GM10248 (cell line): Measurements from ENCODE around the gene RNF5.

ENCODE experiments used
- CTCF ChIA-PET: fragments of 300-600 bp; sonication (Branson Sonifier 250); formaldehyde crosslinking; extraction: SDS; loops from one replicate; lab custom pipeline; 2021; ENCODE audit warnings: antibody characterized with exemption; lab: Yijun Ruan, JAX
- POLR2A ChIA-PET: fragments of 350-650 bp; sonication (Branson Sonifier 250); formaldehyde crosslinking; extraction: SDS; loops from one replicate; lab custom pipeline; 2020; ENCODE audit warnings: antibody characterized with exemption; lab: Yijun Ruan, JAX
- DNase-seq: peaks from one replicate; pipeline ENCODE4 v3.0.0; 2012; ENCODE audit errors: extremely low spot score
- CTCF ChIP-seq: IDR thresholded peaks from 2 replicates; pipeline ENCODE4 v1.5.1; 2012; ENCODE audit warnings: mild to moderate bottlenecking, low read depth; ENCODE audit errors: extremely low read depth, missing control alignments, control extremely low read depth

RNF5 gene

DNA sequence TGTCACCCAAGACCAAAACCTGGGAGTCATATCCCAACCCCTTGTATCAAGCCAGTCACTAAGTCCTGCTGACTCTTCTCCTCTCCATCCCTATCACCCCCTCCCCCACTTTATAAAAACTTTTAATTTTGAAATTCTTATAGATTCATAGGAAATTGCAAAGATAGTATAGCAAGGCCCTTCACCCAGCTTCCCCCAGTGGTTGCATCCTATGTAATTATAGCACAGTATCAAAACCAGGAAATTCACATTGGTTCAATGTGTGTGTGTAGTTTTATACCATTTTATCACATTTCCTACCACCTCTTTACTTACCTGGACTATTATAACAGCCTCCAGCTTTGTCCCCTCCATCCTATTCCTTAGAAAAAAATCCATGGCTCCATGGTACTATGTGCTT, 20.2 kb upstream of the RNF5 start:
- ChIA-PET POLR2A (no interaction called here), CTCF (interaction anchor here (0.9 kb wide), 2 partner anchors 9 to 70 kb away, joined by 3 read pairs; no protein-coding TSS in a partner anchor)
- DNase-seq = no peak
- no peak for TF ChIP-seq CTCF

GRCh38 chr6:32163559-32164258, 14.5 kb upstream of the RNF5 start:
- ChIA-PET POLR2A (no interaction called here), CTCF (interaction anchor here (1.3 to 2.6 kb wide), 2 partner anchors 33 to 45 kb away, joined by 4 to 9 read pairs; no protein-coding TSS in a partner anchor)
- TF ChIP-seq CTCF = no peak
- DNase-seq = no peak

DNA sequence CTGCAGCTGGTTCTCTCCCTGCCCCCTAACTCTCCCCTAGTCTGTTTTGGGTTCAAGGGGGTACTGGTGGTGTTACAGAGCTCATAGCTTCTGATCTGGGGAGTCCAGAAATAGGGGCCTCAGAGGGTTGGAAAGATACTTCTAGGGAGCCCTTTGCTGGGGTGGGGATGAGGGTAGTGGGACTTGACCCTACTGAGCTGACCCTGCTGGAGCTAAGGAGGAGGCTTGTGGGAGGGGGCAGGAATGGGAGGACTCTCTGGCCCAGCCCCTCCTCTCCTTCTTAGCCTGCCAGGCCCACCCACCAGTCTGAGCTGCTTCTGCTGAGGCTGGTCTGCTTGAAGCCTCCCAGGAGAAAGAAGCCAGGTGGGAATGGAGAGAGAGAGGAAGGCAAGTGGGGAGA, 13.9 kb upstream of the RNF5 start, which contains the start of gene EGFL8:
EGFL8 (plus strand) TSS at position 301 of the 400 bp plus-strand sequence. CDS start 1,571 bp downstream, outside the sequence.
- CTCF ChIA-PET = interaction anchor here (1.1 to 2.6 kb wide), 3 partner anchors 10 to 46 kb away, joined by 4 to 9 read pairs (median 5); no protein-coding TSS in a partner anchor
- TF ChIP-seq CTCF = no peak
- POLR2A ChIA-PET = no interaction called here
- no peak for DNase-seq

GRCh38 chr6:32166411-32167061, 11.7 kb upstream of the RNF5 start:
- POLR2A ChIA-PET = no interaction called here
- CTCF ChIA-PET = interaction anchor here (0.9 to 1.0 kb wide), 3 partner anchors 8 to 48 kb away, joined by 3 read pairs; no protein-coding TSS in a partner anchor
- DNase-seq = no peak
- no peak for TF ChIP-seq CTCF

DNA sequence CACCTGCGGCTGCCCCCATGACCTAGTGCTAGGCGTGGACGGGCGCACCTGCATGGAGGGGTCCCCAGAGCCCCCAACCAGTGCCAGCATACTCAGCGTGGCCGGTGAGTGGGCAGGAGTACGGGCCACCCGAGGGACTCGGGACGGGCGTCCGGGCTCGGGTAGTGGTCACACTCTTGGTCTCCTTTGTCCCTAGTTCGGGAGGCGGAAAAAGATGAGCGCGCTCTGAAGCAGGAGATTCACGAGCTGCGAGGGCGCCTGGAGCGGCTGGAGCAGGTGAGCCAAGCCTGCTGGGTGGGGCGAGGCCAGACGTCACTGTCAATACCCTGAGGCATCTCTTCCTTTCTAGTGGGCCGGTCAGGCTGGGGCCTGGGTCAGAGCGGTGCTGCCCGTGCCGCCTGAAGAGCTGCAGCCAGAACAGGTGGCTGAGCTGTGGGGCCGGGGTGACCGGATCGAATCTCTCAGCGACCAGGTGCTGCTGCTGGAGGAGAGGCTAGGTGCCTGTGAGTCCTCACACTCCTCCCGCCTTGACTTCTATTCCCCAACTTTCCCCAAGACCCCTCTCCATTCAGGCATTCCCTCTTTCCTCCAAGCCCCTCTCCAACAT, 10.9 kb upstream of the RNF5 start:
- DNase-seq = no peak
- POLR2A ChIA-PET = no interaction called here
- TF ChIP-seq CTCF = no peak
- CTCF ChIA-PET = interaction anchor here (0.9 to 1.1 kb wide), 2 partner anchors 9 to 13 kb away, joined by 3 to 4 read pairs; no protein-coding TSS in a partner anchor

DNA sequence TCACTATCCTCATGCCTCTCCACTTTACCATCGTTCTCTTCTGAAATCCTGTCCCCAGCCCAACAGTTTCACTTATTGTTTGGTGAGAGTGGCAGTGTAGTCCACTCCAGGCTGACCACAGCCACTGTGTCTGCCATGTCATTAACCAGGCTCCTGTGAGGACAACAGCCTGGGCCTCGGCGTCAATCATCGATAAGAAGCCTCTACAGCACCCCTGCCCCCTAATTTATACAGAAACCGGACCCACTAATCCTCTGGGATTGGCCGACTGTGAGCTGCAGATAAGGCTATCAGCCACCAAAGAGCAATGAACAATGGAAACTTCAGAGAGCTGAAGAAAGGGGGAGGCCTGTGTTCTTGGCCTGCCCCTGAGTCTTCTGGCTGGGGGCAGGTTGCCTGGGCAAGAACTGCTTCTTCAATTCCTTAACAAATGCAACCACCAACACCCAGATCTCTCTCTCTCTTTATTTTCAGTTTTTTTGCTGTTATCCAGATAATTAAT, 10.4 kb upstream of the RNF5 start:
- POLR2A ChIA-PET = no interaction called here
- no peak for TF ChIP-seq CTCF
- DNase-seq = no peak
- CTCF ChIA-PET = interaction anchor here (1.1 kb wide), 1 partner anchor 13 kb away, joined by 4 read pairs; no protein-coding TSS in a partner anchor
